HFF-Myc (cell line): ENCODE results near the gene TEKTIP1.

Experiments used
- DNase-seq: peaks from one replicate; pipeline ENCODE4 v3.0.0-alpha.2; 2011; ENCODE audit warnings: low read depth; ENCODE audit errors: extremely low read depth
- H3K4me3 ChIP-seq: replicated peaks from 2 replicates; pipeline ENCODE4 v1.5.1; 2011; ENCODE audit warnings: low read depth, mild to moderate bottlenecking, control low read depth, low read length
- CTCF ChIP-seq: IDR thresholded peaks from 2 replicates; pipeline ENCODE4 v1.5.1; 2012; ENCODE audit warnings: mild to moderate bottlenecking, low read depth, low read length, control low read depth; ENCODE audit errors: missing control alignments

TEKTIP1 gene

DNA sequence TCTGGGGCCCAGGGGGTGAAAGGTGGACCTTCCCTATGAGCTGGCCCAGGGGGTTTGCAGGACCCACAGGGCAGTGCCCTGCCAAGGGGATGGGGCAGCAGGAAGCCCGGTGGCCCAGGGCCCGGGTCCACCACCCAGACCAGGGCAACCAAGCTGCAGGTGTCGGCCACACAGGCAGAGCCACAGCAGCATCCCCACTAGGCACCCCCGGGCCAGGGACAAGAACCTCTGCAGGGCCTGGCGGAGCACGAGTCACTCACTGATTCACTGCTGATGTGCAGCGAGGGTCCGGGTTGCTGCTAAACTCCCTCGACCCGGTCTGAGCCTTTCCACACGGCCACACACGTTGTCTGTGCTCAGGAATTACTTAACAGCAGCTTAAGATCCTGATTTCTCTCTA lies 24.0 kb upstream of the TEKTIP1 start:
- no peak overlapping the region for H3K4me3 ChIP-seq
- TF ChIP-seq CTCF = no peak
- no peak for DNase-seq

DNA sequence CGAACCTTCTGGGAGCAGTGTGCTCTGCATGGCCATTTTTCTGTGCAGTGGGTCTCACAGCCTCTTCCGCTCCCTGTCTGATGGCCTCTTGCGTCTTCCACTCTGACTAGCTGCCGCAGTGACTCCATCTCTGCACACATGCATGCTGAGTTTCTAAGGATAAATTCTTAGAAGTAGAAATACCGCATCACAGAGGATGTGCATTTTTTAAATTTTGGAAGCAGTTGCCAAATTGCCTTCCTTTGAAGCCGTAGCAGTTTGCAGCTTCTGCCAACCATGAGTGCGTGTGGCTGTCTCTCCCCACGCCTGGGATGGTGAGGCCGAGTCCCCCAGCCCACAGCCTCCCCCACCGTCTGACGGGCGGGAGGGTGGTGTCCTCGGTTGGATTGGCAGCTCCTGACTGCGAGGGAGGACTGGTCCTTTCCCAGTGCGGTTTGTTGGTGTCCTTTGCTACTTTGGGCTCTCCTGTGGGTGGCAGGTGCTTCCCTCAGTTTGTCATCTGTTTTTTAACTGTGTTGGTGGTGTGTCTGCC lies 23.0 kb upstream of the TEKTIP1 start:
- no peak for DNase-seq
- H3K4me3 ChIP-seq = no peak overlapping the region
- no peak for TF ChIP-seq CTCF

- no peak overlapping the region for H3K4me3 ChIP-seq
- DNase-seq = no peak
- TF ChIP-seq CTCF = no peak
Observed at GRCh38 chr19:3516675-3517207, 22.2 kb upstream of the TEKTIP1 start.

GRCh38 chr19:3517638-3518037 lies 21.3 kb upstream of the TEKTIP1 start:
- no peak overlapping the region for H3K4me3 ChIP-seq
- no peak for TF ChIP-seq CTCF
- DNase-seq = no peak

GRCh38 chr19:3518255-3518654 lies 20.7 kb upstream of the TEKTIP1 start:
- no peak for TF ChIP-seq CTCF
- no peak overlapping the region for H3K4me3 ChIP-seq
- no peak for DNase-seq

GRCh38 chr19:3518659-3519058 lies 20.3 kb upstream of the TEKTIP1 start:
- no peak overlapping the region for H3K4me3 ChIP-seq
- TF ChIP-seq CTCF = no peak
- DNase-seq = no peak

GRCh38 chr19:3519126-3519525 lies 19.8 kb upstream of the TEKTIP1 start:
- no peak for DNase-seq
- H3K4me3 ChIP-seq = no peak overlapping the region
- no peak for TF ChIP-seq CTCF
